GM23248 (cell line): Measurements from ENCODE around the gene PCLO.

Experiments used
- EZH2 ChIP-seq: fragments of 200-600 bp; sonication (generic); IDR thresholded peaks from 2 replicates; pipeline ENCODE4 v1.6.1; 2018; ENCODE audit warnings: antibody characterized with exemption, mild to moderate bottlenecking; ENCODE audit not compliant: insufficient read depth, poor library complexity, severe bottlenecking
- EZH2phosphoT487 ChIP-seq: fragments of 200-600 bp; sonication (generic); IDR thresholded peaks from 2 replicates; pipeline ENCODE4 v1.6.1; 2018; ENCODE audit warnings: antibody characterized with exemption, moderate library complexity, mild to moderate bottlenecking, low read depth; ENCODE audit not compliant: insufficient read depth

- TF ChIP-seq EZH2 = no peak
- no peak for TF ChIP-seq EZH2phosphoT487
Measured at GRCh38 chr7:82945480-82945879, 217.2 kb downstream of the PCLO start.
